CD14-positive monocyte (primary cell): ENCODE results near the gene FAAP20. TPM values are rescaled to one million over a fixed set of nuclear protein-coding genes. Genes with fewer than 3 reads are reported as not detected.

ENCODE experiments used
- DNase-seq, 3 donors: peaks; one replicate each; pipeline ENCODE4 v3.0.0-alpha.2; 2011 to 2022
- H2AFZ ChIP-seq: 2 replicates; pipeline ENCODE4 v1.6.0; 2012; ENCODE audit warnings: mild to moderate bottlenecking, low read depth, low read length, inconsistent platforms; ENCODE audit not compliant: insufficient read depth, poor library complexity, severe bottlenecking
- H3K27ac ChIP-seq, 2 donors: 1 replicate in 1 of 2; 2 replicates in 1 of 2; pipeline ENCODE4 v1.5.1; 2012 to 2013; ENCODE audit warnings: low read length in 2 of 2, control low read depth in 1 of 2, inconsistent platforms in 1 of 2, low read depth in 1 of 2, mild to moderate bottlenecking in 1 of 2
- H3K27me3 ChIP-seq, 2 donors: one replicate each; pipeline versions ENCODE4 v1.6.0 to v1.6.1; 2011 to 2013; ENCODE audit warnings: low read length in 2 of 2; ENCODE audit not compliant: control insufficient read depth in 2 of 2, insufficient read depth in 2 of 2
- H3K36me3 ChIP-seq, 2 donors: replicated peaks in 1 of 2; 1 replicate in 1 of 2; 2 replicates in 1 of 2; pipeline versions ENCODE4 v1.5.1 to v1.6.1; 2012 to 2013; ENCODE audit warnings: low read length in 2 of 2, control low read depth in 1 of 2, inconsistent platforms in 1 of 2, mild to moderate bottlenecking in 1 of 2; ENCODE audit not compliant: insufficient read depth in 2 of 2, control insufficient read depth in 1 of 2
- H3K4me1 ChIP-seq, 2 donors: 1 replicate in 1 of 2; 2 replicates in 1 of 2; pipeline versions ENCODE4 v1.5.1 to v1.6.1; 2012 to 2013; ENCODE audit warnings: low read length in 2 of 2, control low read depth in 1 of 2, inconsistent platforms in 1 of 2, mild to moderate bottlenecking in 1 of 2, moderate library complexity in 1 of 2; ENCODE audit not compliant: insufficient read depth in 2 of 2, control insufficient read depth in 1 of 2
- H3K4me2 ChIP-seq: replicated peaks from 2 replicates; pipeline ENCODE3; 2012; ENCODE audit warnings: low read length, moderate library complexity, mild to moderate bottlenecking; ENCODE audit not compliant: poor library complexity, severe bottlenecking; ENCODE audit errors: extremely low read depth
- H3K4me3 ChIP-seq, 3 experiments: fragments of 200-600 bp in 1 of 3; sonication (generic) in 1 of 3; replicated peaks in 1 of 3; 1 replicate in 2 of 3; 2 replicates in 1 of 3; pipeline ENCODE4 v1.5.1; 2011 to 2013; ENCODE audit warnings: low read length in 3 of 3, mild to moderate bottlenecking in 3 of 3, control low read depth in 2 of 3, low read depth in 2 of 3, inconsistent platforms in 1 of 3, moderate library complexity in 1 of 3
- H3K79me2 ChIP-seq: 2 replicates; pipeline ENCODE4 v1.6.0; 2012; ENCODE audit warnings: mild to moderate bottlenecking, control low read depth, inconsistent platforms, low read length, moderate library complexity; ENCODE audit not compliant: insufficient read depth
- H3K9ac ChIP-seq: 2 replicates; pipeline ENCODE4 v1.6.0; 2017; ENCODE audit warnings: low read length, mild to moderate bottlenecking; ENCODE audit not compliant: insufficient read depth, poor library complexity, severe bottlenecking
- H3K9me3 ChIP-seq, 2 donors: replicated peaks in 1 of 2; 1 replicate in 1 of 2; 2 replicates in 1 of 2; pipeline versions ENCODE4 v1.5.1 to v1.6.1; 2012 to 2013; ENCODE audit warnings: low read length in 2 of 2, control low read depth in 1 of 2; ENCODE audit not compliant: control insufficient read depth in 1 of 2, insufficient read depth in 1 of 2
- H4K20me1 ChIP-seq: 2 replicates; pipeline ENCODE4 v1.6.0; 2012; ENCODE audit warnings: mild to moderate bottlenecking, low read length, control low read depth, moderate library complexity; ENCODE audit not compliant: insufficient read depth
- H3K27ac Mint-ChIP-seq, 7 donors: one replicate each; pipeline ENCODE4 v1.8.0; 2020; ENCODE audit warnings: mild to moderate bottlenecking in 7 of 7, mixed read lengths in 7 of 7, moderate library complexity in 6 of 7, inconsistent platforms in 2 of 7
- H3K27me3 Mint-ChIP-seq, 3 donors: one replicate each; pipeline ENCODE4 v1.8.0; 2021 to 2022; ENCODE audit warnings: low read depth in 3 of 3, mild to moderate bottlenecking in 3 of 3, mixed read lengths in 3 of 3, moderate library complexity in 3 of 3, inconsistent platforms in 1 of 3
- H3K36me3 Mint-ChIP-seq, 2 donors: one replicate each; pipeline ENCODE4 v1.8.0; 2020; ENCODE audit warnings: mixed read lengths in 2 of 2, inconsistent platforms in 1 of 2, mild to moderate bottlenecking in 1 of 2
- H3K4me1 Mint-ChIP-seq: one replicate; pipeline ENCODE4 v1.8.0; 2020; ENCODE audit warnings: mild to moderate bottlenecking, mixed read lengths
- H3K4me3 Mint-ChIP-seq, 2 donors: one replicate each; pipeline ENCODE4 v1.8.0; 2020; ENCODE audit warnings: mild to moderate bottlenecking in 2 of 2, mixed read lengths in 2 of 2, moderate library complexity in 1 of 2
- H3K9me3 Mint-ChIP-seq, 7 donors: one replicate each; pipeline ENCODE4 v1.8.0; 2020 to 2022; ENCODE audit warnings: mixed read lengths in 7 of 7, mild to moderate bottlenecking in 6 of 7, moderate library complexity in 6 of 7, inconsistent platforms in 2 of 7
- CTCF ChIP-seq: fragments of 200-600 bp; IDR thresholded peaks from one replicate; pipeline ENCODE4 v1.8.0; 2022; ENCODE audit warnings: antibody characterized with exemption, mild to moderate bottlenecking
- WGBS: methylation state at CpG from one replicate; pipeline ENCODE4 v1.1.5; 2013; ENCODE audit warnings: missing lambda C conversion rate; ENCODE audit not compliant: insufficient coverage; 5-methylcytosine and 5-hydroxymethylcytosine counted together
- intact Hi-C, 2 donors: fragments of 100-400 bp; cut with micrococcal nuclease; formaldehyde crosslinking; loops; one replicate each; pipeline versions ENCODE4 v1.15.0 to v1.15.1; 2023
- polyA plus RNA-seq, 3 donors: library from polyadenylated mRNA; depleted of rRNA in 1 of 3; unstranded in 2 of 3; stranded (reverse) in 1 of 3; fragments of 300-500 nt in 2 of 3; fragments of >200 nt in 1 of 3; fragmentation: Illumina TruSeq in 2 of 3; gene quantifications; 1 replicate in 2 of 3; 2 replicates in 1 of 3; pipeline ENCODE4 v1.2.3, GENCODE V29; 2012 to 2021

Gene FAAP20
- polyA plus RNA-seq, 3 donors, result 11.8 to 49.3 (median 35.1) TPM

- Histone ChIP-seq H3K79me2 (no peaks in the 10 kb centered on the region), H3K36me3 (no peaks in the 10 kb centered on the region), H3K27me3 (no peaks in the 10 kb centered on the region), H3K4me2 (no peak overlapping the region), H3K4me1 (peaks cover 12 to 14% of the 10 kb centered on the region in 2 donors), H4K20me1 (no peaks in the 10 kb centered on the region), H3K27ac (no peak overlapping the region), H3K9me3 (no peaks in the 10 kb centered on the region), H2AFZ (no peak overlapping the region), H3K4me3 (no peak overlapping the region), H3K9ac (no peak overlapping the region)
- no peak for TF ChIP-seq CTCF
- peaks cover 17% of the 10 kb centered on the region for H3K4me1 Mint-ChIP-seq
- intact Hi-C loops, result no loop called here
- no peak overlapping the region for H3K4me3 Mint-ChIP-seq
- peaks cover 0 to 1% (median 0%) of the 10 kb centered on the region in 7 donors for H3K9me3 Mint-ChIP-seq
- no peak for DNase-seq
- WGBS, result 100% methylated on average over 2 of the region's 10 CpGs
- H3K36me3 Mint-ChIP-seq, result peaks cover 4 to 16% of the 10 kb centered on the region in 2 donors
- H3K27ac Mint-ChIP-seq, result no peak overlapping the region
- H3K27me3 Mint-ChIP-seq, result peaks cover 1 to 3% (median 3%) of the 10 kb centered on the region in 3 donors
These were observed 18.0 kb downstream of the FAAP20 start for GRCh38 chr1:2176615-2177014.

GRCh38 chr1:2175681-2176454 lies 18.7 kb downstream of the FAAP20 start:
- Histone ChIP-seq H3K4me3 (no peak overlapping the region), H3K36me3 (no peaks in the 10 kb centered on the region), H3K4me2 (no peak overlapping the region), H3K4me1 (peaks cover 12 to 14% of the 10 kb centered on the region in 2 donors), H4K20me1 (no peaks in the 10 kb centered on the region), H2AFZ (no peak overlapping the region), H3K9me3 (no peaks in the 10 kb centered on the region), H3K79me2 (no peaks in the 10 kb centered on the region), H3K27ac (no peak overlapping the region), H3K27me3 (no peaks in the 10 kb centered on the region), H3K9ac (no peak overlapping the region)
- peak overlapping the region in 1 of 7 donors; percentile 68 for H3K27ac Mint-ChIP-seq
- peaks cover 4 to 16% of the 10 kb centered on the region in 2 donors for H3K36me3 Mint-ChIP-seq
- no peak for TF ChIP-seq CTCF
- H3K4me1 Mint-ChIP-seq, result peaks cover 17% of the 10 kb centered on the region
- no peak for DNase-seq
- intact Hi-C loops, result no loop called here
- H3K4me3 Mint-ChIP-seq, result no peak overlapping the region
- H3K9me3 Mint-ChIP-seq, result peaks cover 0 to 1% (median 0%) of the 10 kb centered on the region in 7 donors
- peaks cover 1 to 3% (median 3%) of the 10 kb centered on the region in 3 donors for H3K27me3 Mint-ChIP-seq
- WGBS, result 96% methylated on average over 34 of the region's 42 CpGs
